Sigmoid colon (tissue), 4 donors: Measurements from ENCODE around the gene PLXDC1.

ENCODE experiments used
- CTCF ChIP-seq, 4 experiments: fragments of 450-650 bp in 3 of 4; fragments of 200-600 bp in 1 of 4; IDR thresholded peaks; one replicate each; pipeline ENCODE4 v1.5.1; 2016 to 2019; ENCODE audit warnings: antibody characterized with exemption in 4 of 4, mild to moderate bottlenecking in 3 of 4, moderate library complexity in 2 of 4
- EP300 ChIP-seq, 4 donors: sonication (generic); formaldehyde crosslinking; IDR thresholded peaks; one replicate each; pipeline ENCODE4 v1.6.1; 2017; ENCODE audit warnings: antibody characterized with exemption in 4 of 4
- POLR2A ChIP-seq, 2 donors: fragments of 450-650 bp; IDR thresholded peaks; one replicate each; pipeline ENCODE4 v1.6.1; 2016; ENCODE audit warnings: antibody characterized with exemption in 2 of 2, mild to moderate bottlenecking in 2 of 2, moderate library complexity in 2 of 2
- POLR2AphosphoS5 ChIP-seq, 4 donors: sonication (generic); formaldehyde crosslinking; IDR thresholded peaks; one replicate each; pipeline ENCODE4 v1.6.1; 2017; ENCODE audit warnings: antibody characterized with exemption in 4 of 4

- TF ChIP-seq CTCF (IDR thresholded peaks at IDR 0.05) (no peak), POLR2A (IDR thresholded peaks at IDR 0.05) (no peak), POLR2AphosphoS5 (IDR thresholded peaks at IDR 0.05) (no peak), EP300 (IDR thresholded peaks at IDR 0.05) (no peak)
Observed at GRCh38 chr17:39165178-39165840, 13.9 kb upstream of the PLXDC1 start.
